OCI-LY7 (cell line): ENCODE measurements around the gene C1orf159.

Experiments
- EZH2phosphoT487 ChIP-seq: fragments of 200-600 bp; sonication (generic); IDR thresholded peaks from 2 replicates; pipeline ENCODE4 v1.6.1; 2018; ENCODE audit warnings: low read depth, borderline replicate concordance, mild to moderate bottlenecking, mixed run types, antibody characterized with exemption, low read length, moderate library complexity, mixed read lengths
- TF ChIP-seq, protein P1 (sequence below): fragments of 200-600 bp; sonication (generic); conservative IDR thresholded peaks from 2 replicates; pipeline ENCODE4 v1.5.1; 2014; ENCODE audit warnings: mild to moderate bottlenecking, antibody characterized with exemption, low read length, moderate library complexity, mixed read lengths

DNA sequence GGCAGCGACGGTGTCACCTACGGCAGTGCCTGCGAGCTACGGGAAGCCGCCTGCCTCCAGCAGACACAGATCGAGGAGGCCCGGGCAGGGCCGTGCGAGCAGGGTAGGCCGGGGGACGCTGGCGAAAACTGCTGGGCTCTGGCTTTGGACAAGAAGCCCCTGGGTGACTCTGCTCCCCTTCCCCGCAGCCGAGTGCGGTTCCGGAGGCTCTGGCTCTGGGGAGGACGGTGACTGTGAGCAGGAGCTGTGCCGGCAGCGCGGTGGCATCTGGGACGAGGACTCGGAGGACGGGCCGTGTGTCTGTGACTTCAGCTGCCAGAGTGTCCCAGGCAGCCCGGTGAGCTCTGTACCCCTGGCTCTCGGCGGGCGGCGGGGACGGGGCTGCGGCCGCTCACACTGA lies 72.0 kb downstream of the C1orf159 start:
- TF ChIP-seq, protein P1, sequence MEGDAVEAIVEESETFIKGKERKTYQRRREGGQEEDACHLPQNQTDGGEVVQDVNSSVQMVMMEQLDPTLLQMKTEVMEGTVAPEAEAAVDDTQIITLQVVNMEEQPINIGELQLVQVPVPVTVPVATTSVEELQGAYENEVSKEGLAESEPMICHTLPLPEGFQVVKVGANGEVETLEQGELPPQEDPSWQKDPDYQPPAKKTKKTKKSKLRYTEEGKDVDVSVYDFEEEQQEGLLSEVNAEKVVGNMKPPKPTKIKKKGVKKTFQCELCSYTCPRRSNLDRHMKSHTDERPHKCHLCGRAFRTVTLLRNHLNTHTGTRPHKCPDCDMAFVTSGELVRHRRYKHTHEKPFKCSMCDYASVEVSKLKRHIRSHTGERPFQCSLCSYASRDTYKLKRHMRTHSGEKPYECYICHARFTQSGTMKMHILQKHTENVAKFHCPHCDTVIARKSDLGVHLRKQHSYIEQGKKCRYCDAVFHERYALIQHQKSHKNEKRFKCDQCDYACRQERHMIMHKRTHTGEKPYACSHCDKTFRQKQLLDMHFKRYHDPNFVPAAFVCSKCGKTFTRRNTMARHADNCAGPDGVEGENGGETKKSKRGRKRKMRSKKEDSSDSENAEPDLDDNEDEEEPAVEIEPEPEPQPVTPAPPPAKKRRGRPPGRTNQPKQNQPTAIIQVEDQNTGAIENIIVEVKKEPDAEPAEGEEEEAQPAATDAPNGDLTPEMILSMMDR, result no peak
- no peak for TF ChIP-seq EZH2phosphoT487
